GM18499 (cell line): ENCODE data around the gene TOMM20.

Experiments
- ATAC-seq: cut with Tn5 transposase; IDR thresholded peaks from one replicate; pipeline ENCODE4 v1.9.1; 2021; ENCODE audit warnings: moderate number of reproducible peaks; ENCODE audit not compliant: insufficient read depth, unreplicated experiment

The TOMM20 gene

DNA sequence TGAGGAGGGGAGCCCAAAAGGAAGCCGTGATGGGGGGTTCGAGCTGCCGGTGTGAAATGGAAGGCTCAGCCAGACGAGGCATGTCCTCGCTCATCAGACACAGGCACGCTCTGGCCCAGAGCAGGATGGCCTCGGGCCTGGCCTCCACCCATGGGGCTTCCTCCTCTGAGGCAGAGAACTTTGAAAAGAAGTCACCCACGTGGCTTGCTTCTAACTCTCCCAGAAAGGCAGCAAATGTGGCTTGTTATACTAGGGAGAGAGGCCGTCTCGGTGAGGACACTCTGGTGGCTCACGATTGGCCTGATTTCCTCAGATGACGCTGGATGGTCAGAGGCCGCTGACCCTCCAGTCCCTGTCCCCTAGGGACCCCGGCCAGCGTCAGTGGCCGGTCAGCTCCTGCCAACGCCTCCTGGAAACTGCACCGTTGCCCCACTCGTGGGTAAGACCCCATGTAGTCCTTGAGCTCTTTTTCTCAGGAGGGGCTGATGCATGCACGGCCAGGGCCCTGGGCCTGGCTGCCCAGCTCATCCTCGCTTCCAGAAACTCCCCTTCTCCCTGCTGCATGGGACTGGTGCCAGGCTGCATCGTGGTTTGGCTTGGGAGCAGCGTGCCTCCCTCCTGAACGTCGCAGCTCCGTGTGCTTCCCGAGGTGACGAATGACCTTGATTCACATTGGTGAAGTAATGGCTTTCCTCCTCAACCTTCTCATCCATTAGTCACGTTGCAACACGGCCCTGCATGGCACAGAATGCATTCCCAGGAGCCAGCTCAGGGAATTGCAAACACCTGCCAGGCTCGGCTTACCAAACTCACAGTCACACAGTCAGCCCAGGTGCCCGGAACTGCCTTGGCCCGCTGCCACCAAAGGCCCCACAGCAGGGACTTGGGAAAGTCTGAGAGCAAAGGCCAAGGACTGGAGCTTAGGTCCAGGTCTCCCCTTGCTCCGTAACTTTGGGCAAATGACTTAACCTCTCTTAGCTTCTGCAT lies 58.8 kb downstream of the TOMM20 start:
- ATAC-seq: no peak

DNA sequence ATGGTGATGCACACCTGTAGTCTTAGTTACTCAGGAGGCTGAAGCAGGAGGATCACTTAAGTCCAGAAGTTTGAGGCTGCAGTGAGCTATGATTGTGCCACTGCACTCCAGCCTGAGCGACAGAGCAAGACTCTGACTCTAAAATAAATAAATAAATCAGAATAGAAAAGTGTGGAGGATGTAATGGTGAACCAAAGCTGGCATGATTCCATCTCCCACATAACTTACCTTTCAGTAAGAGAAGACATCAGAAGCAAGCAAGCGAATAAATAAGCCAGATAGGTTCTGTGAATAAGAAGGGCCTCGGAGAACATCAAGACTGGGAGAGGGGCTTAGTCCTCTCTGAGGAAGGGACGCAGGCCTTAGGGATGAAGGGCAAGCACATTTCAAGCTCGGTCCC lies 59.5 kb downstream of the TOMM20 start:
- no peak for ATAC-seq

DNA sequence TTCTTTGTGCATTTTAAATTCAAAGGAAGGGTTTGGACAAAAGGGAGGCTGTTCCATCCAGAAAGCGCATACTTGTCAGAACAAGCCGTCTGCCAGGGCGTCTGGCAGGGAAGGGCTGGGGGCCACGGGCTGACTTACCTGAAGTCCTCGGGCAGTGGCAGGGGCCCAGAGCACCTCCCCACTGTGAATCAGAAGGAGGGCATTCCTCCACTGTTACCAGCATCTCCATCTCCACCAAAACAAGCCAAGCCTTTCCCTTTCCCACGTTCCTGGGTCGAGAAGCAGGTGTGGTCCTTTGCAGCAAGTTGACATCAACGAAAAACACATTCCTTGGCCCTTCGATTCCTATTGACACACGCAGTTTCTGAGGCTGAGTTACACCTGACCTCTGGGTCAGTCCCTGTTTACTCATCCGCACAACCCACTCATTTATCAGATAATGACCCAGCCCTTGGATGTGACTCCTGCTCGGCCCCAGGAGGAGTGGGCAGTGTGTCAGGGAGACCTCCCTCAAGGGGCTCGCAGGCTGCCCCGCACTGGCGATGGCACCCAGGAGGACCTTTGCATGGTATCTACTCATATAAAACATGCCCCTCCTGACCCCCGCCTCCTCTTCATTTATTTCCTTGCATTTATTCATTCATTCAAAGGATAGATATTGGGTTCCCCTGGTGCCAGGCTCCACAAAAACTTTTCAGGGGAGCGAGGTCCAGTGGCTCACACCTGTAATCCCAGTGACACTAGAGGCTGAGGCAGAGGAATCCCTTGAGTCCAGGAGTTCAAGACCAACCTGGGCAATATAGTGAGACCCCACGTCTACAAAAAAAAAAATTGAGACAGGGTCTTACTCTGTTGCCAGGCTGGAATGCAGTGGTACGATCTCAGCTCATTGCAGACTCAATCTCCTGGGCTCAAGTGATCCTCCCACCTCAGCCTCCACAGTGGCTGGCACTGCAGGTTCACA lies 60.2 kb downstream of the TOMM20 start:
- no peak for ATAC-seq

DNA sequence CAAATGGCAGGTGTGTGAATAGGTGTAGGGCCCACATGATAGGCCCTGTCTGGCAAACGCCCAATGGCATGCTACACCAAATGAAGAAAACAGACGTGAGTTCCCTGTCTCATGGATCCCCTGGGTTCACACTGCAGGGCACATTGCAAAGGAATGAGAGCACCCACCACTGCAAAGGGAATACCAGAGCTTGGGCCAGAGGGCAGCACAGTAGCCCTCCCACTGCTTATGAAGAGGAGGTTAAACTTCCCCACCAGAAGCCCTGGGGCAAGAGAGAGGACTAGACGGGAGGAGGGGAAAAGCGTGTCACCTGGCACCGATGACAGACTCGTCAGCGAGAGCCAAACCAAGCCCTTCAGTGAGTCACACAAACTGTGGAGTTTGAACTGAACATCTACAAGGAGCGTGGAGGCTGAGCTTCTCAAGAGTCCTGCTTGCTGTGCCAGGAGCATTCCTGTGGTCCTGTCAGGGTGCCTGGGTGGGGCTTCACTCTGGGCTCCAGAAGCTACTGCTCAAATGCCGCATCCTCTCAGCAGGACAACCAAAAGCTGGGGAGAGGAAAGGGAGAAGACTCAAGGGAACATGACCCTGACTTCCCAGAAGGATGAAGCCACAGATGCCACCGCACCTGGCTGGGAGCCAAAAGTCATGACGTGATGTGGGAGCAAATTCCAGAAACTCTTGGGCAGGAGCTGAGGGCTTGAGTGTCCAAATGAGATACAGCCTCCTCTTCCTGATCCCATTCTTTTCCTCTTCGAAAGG lies 61.1 kb downstream of the TOMM20 start:
- no peak for ATAC-seq

DNA sequence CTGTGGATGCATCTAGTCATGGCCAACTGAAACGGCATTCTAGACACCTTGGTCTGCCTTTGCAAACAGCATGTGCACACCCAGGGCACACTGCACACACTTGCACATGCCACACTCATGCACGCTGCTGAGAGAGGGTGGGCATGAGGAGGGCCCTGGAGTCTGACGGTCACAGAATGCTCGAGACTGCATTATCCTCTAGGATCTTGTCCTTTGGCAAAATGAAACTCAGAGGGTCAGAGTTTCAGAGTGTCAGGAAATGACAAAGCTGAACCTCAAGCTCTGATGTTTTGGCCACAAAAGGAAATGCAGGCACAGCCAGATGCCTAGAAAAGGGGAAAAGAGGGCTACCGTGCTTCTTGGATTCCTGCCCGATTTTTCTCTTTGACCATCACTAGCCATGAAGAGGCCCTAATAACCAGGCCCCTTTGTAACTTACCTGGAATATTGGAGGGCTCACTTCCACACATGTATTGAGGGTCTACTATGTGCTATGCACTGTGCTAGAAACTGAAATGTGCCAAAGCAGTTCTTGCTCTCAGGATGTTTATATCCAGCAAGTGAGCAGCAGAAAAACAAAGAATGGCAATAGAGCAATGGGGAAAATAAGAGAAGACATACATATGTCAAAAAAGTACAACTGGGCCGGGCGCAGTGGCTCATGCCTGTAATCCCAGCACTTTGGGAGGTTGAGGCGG lies 65.4 kb downstream of the TOMM20 start:
- no peak for ATAC-seq

DNA sequence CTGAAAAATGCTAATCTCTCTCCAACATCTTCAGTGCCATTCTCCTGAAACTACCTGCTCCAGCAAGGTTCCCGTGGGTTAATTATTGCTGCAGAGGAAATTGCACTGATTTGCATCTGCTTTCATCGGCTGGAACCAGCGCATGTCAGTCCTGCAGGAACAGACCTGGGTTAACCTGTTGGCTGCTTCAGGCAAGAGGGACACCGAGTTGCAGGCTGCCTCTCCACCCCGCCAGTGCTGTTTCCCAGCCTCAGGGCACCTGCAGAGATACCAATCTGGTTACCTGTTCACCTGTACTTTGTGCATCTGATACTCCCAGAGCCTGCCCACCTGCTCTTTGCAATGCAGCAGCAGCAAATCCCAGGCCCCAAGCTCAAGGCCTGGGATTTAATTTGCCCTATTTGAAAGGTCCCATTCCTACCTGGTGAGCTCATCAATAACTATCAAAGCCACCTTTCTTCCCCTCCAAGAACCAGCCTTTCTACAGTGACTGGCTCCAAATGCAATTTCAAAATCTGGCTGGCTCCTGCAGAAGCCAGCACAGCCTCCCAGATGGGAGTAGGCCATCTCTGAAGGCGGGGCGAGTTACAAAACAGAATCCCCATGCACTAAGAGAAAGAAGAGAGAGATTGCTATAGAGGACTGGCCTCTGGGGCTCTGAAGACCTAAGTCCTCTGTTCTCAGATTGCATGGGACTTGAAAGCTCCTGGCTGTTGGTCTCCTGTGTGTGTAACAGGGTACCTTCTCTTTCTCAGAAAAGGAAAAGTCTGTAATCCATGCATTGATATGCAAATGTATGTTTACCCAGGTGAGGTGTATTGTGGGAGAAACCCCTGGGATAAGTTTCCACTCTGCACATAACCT lies 67.8 kb downstream of the TOMM20 start:
- no peak for ATAC-seq
